ENCODE measurements around the gene POLD1. TPM values are rescaled to one million over a fixed set of nuclear protein-coding genes. Genes with fewer than 3 reads are reported as not detected.

Gene POLD1
- polyA plus RNA-seq, 3 donors: 9.3 to 22.4 (median 15.6) TPM

GRCh38 chr19:50392759-50393158, 8.6 kb downstream of the POLD1 start:
- Histone ChIP-seq H3K4me1 (ENCODE audit: control insufficient read depth in 1 of 2, insufficient read depth in 2 of 2, low read length in 2 of 2) (peaks cover 5 to 7% of the 10 kb centered on the region in 2 donors), H3K4me3 (replicated peaks in 1 of 3; ENCODE audit: low read depth in 2 of 3, low read length in 3 of 3) (no peak overlapping the region), H3K4me2 (replicated peaks; ENCODE audit: extremely low read depth, low read length, poor library complexity, severe bottlenecking) (no peak overlapping the region), H4K20me1 (ENCODE audit: insufficient read depth, low read length) (no peaks in the 10 kb centered on the region), H3K36me3 (replicated peaks in 1 of 2; ENCODE audit: control insufficient read depth in 1 of 2, insufficient read depth in 2 of 2, low read length in 2 of 2) (peaks cover 0 to 14% of the 10 kb centered on the region in 2 donors), H3K27ac (ENCODE audit: low read depth in 1 of 2, low read length in 2 of 2) (no peak overlapping the region), H3K27me3 (ENCODE audit: control insufficient read depth in 2 of 2, insufficient read depth in 2 of 2, low read length in 2 of 2) (no peaks in the 10 kb centered on the region), H3K9me3 (replicated peaks in 1 of 2; ENCODE audit: control insufficient read depth in 1 of 2, insufficient read depth in 1 of 2, low read length in 2 of 2) (no peaks in the 10 kb centered on the region), H2AFZ (ENCODE audit: insufficient read depth, low read depth, low read length, poor library complexity, severe bottlenecking) (no peak overlapping the region), H3K79me2 (ENCODE audit: insufficient read depth, low read length) (peaks cover 59% of the 10 kb centered on the region), H3K9ac (ENCODE audit: insufficient read depth, low read length, poor library complexity, severe bottlenecking) (no peak overlapping the region)
- H3K36me3 Mint-ChIP-seq: peaks cover 12 to 30% of the 10 kb centered on the region in 2 donors
- intact Hi-C loops (cut with micrococcal nuclease): no loop called here
- peak overlapping the region in 1 of 7 donors; percentile 16 for H3K27ac Mint-ChIP-seq
- DNase-seq: no peak
- WGBS (ENCODE audit: insufficient coverage): no CpG with 5 or more reads among the region's 5 CpGs
- H3K4me3 Mint-ChIP-seq: no peak overlapping the region
- peaks cover 8% of the 10 kb centered on the region for H3K4me1 Mint-ChIP-seq
- peaks cover 0 to 5% (median 2%) of the 10 kb centered on the region in 7 donors for H3K9me3 Mint-ChIP-seq
- H3K27me3 Mint-ChIP-seq (ENCODE audit: low read depth in 3 of 3): peaks cover 0 to 2% (median 0%) of the 10 kb centered on the region in 3 donors
- TF ChIP-seq, protein P1, sequence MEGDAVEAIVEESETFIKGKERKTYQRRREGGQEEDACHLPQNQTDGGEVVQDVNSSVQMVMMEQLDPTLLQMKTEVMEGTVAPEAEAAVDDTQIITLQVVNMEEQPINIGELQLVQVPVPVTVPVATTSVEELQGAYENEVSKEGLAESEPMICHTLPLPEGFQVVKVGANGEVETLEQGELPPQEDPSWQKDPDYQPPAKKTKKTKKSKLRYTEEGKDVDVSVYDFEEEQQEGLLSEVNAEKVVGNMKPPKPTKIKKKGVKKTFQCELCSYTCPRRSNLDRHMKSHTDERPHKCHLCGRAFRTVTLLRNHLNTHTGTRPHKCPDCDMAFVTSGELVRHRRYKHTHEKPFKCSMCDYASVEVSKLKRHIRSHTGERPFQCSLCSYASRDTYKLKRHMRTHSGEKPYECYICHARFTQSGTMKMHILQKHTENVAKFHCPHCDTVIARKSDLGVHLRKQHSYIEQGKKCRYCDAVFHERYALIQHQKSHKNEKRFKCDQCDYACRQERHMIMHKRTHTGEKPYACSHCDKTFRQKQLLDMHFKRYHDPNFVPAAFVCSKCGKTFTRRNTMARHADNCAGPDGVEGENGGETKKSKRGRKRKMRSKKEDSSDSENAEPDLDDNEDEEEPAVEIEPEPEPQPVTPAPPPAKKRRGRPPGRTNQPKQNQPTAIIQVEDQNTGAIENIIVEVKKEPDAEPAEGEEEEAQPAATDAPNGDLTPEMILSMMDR (IDR thresholded peaks at IDR 0.05): no peak

- Histone ChIP-seq H4K20me1 (ENCODE audit: insufficient read depth, low read length) (no peaks in the 10 kb centered on the region), H3K36me3 (replicated peaks in 1 of 2; ENCODE audit: control insufficient read depth in 1 of 2, insufficient read depth in 2 of 2, low read length in 2 of 2) (peaks cover 0 to 14% of the 10 kb centered on the region in 2 donors), H3K4me2 (replicated peaks; ENCODE audit: extremely low read depth, low read length, poor library complexity, severe bottlenecking) (no peak overlapping the region), H3K79me2 (ENCODE audit: insufficient read depth, low read length) (peaks cover 51% of the 10 kb centered on the region), H3K27me3 (ENCODE audit: control insufficient read depth in 2 of 2, insufficient read depth in 2 of 2, low read length in 2 of 2) (no peaks in the 10 kb centered on the region), H3K4me1 (ENCODE audit: control insufficient read depth in 1 of 2, insufficient read depth in 2 of 2, low read length in 2 of 2) (no peaks in the 10 kb centered on the region), H3K27ac (ENCODE audit: low read depth in 1 of 2, low read length in 2 of 2) (no peak overlapping the region), H3K9ac (ENCODE audit: insufficient read depth, low read length, poor library complexity, severe bottlenecking) (no peak overlapping the region), H3K9me3 (replicated peaks in 1 of 2; ENCODE audit: control insufficient read depth in 1 of 2, insufficient read depth in 1 of 2, low read length in 2 of 2) (no peaks in the 10 kb centered on the region), H2AFZ (ENCODE audit: insufficient read depth, low read depth, low read length, poor library complexity, severe bottlenecking) (no peak overlapping the region), H3K4me3 (replicated peaks in 1 of 3; ENCODE audit: low read depth in 2 of 3, low read length in 3 of 3) (no peak overlapping the region)
- Mint-ChIP-seq H3K27me3 (ENCODE audit: low read depth in 3 of 3) (peaks cover 0 to 2% (median 0%) of the 10 kb centered on the region in 3 donors), H3K27ac (peak overlapping the region in 1 of 7 donors; percentile 65), H3K4me3 (no peak overlapping the region), H3K4me1 (no peaks in the 10 kb centered on the region), H3K9me3 (peaks cover 0 to 5% (median 2%) of the 10 kb centered on the region in 7 donors), H3K36me3 (peaks cover 12 to 37% of the 10 kb centered on the region in 2 donors)
- TF ChIP-seq, protein P1 (IDR thresholded peaks at IDR 0.05): no peak
- WGBS (ENCODE audit: insufficient coverage): 95% methylated on average over 2 of the region's 4 CpGs
- intact Hi-C loops (cut with micrococcal nuclease): no loop called here
- no peak for DNase-seq
These were observed 9.4 kb downstream of the POLD1 start for GRCh38 chr19:50393589-50393988.

All from CD14-positive monocyte (primary cell).